Ishikawa (cell line): ENCODE measurements around the gene CORO2B.

Experiments used
- CEBPB ChIP-seq: IDR thresholded peaks from 2 replicates; pipeline ENCODE4 v1.6.1; 2012
- CREB1 ChIP-seq: IDR thresholded peaks from 2 replicates; pipeline ENCODE4 v1.6.1; 2012; ENCODE audit warnings: low read depth
- EGR1 ChIP-seq: IDR thresholded peaks from 2 replicates; pipeline ENCODE4 v1.6.1; 2012
- EP300 ChIP-seq: IDR thresholded peaks from 2 replicates; pipeline ENCODE4 v1.6.1; 2012; ENCODE audit warnings: borderline replicate concordance
- FOXM1 ChIP-seq: IDR thresholded peaks from 2 replicates; pipeline ENCODE4 v1.6.1; 2012; ENCODE audit warnings: low read depth, borderline replicate concordance
- MAX ChIP-seq: IDR thresholded peaks from 2 replicates; pipeline ENCODE4 v1.6.1; 2012
- NFIC ChIP-seq: IDR thresholded peaks from 2 replicates; pipeline ENCODE4 v1.6.1; 2012
- RAD21 ChIP-seq: IDR thresholded peaks from 2 replicates; pipeline ENCODE4 v1.6.1; 2012; ENCODE audit warnings: low read depth
- REST ChIP-seq: IDR thresholded peaks from 2 replicates; pipeline ENCODE4 v1.6.1; 2012; ENCODE audit warnings: low read depth, mild to moderate bottlenecking
- TAF1 ChIP-seq: IDR thresholded peaks from 2 replicates; pipeline ENCODE4 v1.6.1; 2012; ENCODE audit warnings: low read depth, mild to moderate bottlenecking
- TCF12 ChIP-seq: IDR thresholded peaks from 2 replicates; pipeline ENCODE4 v1.6.1; 2012; ENCODE audit warnings: low read depth
- TEAD4 ChIP-seq: IDR thresholded peaks from 2 replicates; pipeline ENCODE4 v1.6.1; 2012
- USF1 ChIP-seq: IDR thresholded peaks from 2 replicates; pipeline ENCODE4 v1.6.1; 2012
- YY1 ChIP-seq: IDR thresholded peaks from 2 replicates; pipeline ENCODE4 v1.6.1; 2012; ENCODE audit warnings: low read depth
- ZBTB7A ChIP-seq: IDR thresholded peaks from 2 replicates; pipeline ENCODE4 v1.6.1; 2012; ENCODE audit warnings: low read depth

Gene CORO2B

GRCh38 chr15:68667800-68668625 is 89.2 kb downstream of the CORO2B start:
- TF ChIP-seq ZBTB7A (no peak), EGR1 (no peak), TCF12 (no peak), NFIC (no peak), YY1 (no peak), CEBPB (no peak), TEAD4 (no peak), CREB1 (no peak), MAX (no peak), FOXM1 (no peak), USF1 (no peak), REST (no peak), TAF1 (no peak), EP300 (no peak), RAD21 (no peak)

- TF ChIP-seq YY1: no peak
- TF ChIP-seq TAF1: no peak
- no peak for TF ChIP-seq CREB1
- no peak for TF ChIP-seq ZBTB7A
- TF ChIP-seq TCF12: no peak
- TF ChIP-seq RAD21: no peak
- TF ChIP-seq EGR1: no peak
- TF ChIP-seq MAX: no peak
These were observed 90.3 kb downstream of the CORO2B start for GRCh38 chr15:68668926-68669600.

GRCh38 chr15:68672251-68672650 is 93.5 kb downstream of the CORO2B start:
- TF ChIP-seq TAF1 (no peak), REST (no peak), EP300 (no peak), NFIC (no peak), USF1 (no peak), EGR1 (no peak), CREB1 (no peak), FOXM1 (no peak), MAX (no peak), YY1 (no peak), TCF12 (no peak), TEAD4 (no peak), RAD21 (no peak), ZBTB7A (no peak), CEBPB (no peak)

- TF ChIP-seq TCF12: no peak
- no peak for TF ChIP-seq EGR1
- TF ChIP-seq ZBTB7A: no peak
- TF ChIP-seq RAD21: peak; percentile 16; the same call in 1 of the 2 replicates
These were observed 94.0 kb downstream of the CORO2B start for GRCh38 chr15:68672781-68673205.

- TF ChIP-seq CEBPB: no peak
- no peak for TF ChIP-seq TCF12
- TF ChIP-seq TAF1: no peak
- no peak for TF ChIP-seq RAD21
These were observed 96.2 kb downstream of the CORO2B start for GRCh38 chr15:68674975-68675374.
